Measurements from ENCODE around the gene ZBTB20. TPM values are rescaled to one million over a fixed set of nuclear protein-coding genes. Genes with fewer than 3 reads are reported as not detected.

The ZBTB20 gene
- total and polyA plus RNA-seq, 10 of the 15 experiments (the other 5 are each of a cell fraction or from before 2014, with no cell fraction given) = 0.20 to 5.5 (median 2.2) TPM

- H3K9ac ChIP-seq (ENCODE audit: control insufficient read depth, insufficient read depth, low read length) = peak overlapping the region; percentile 1; the same call in 1 of the 2 replicates
- POLR2A ChIA-PET = interaction anchor here (1.1 to 3.1 kb wide), 8 partner anchors 9 to 95 kb away, joined by 3 to 26 read pairs (median 4); no protein-coding TSS in a partner anchor
These were observed 839.3 kb downstream of the ZBTB20 start for GRCh38 chr3:114307832-114308231.

More at GRCh38 chr3:114307832-114308231, 839.3 kb downstream of the ZBTB20 start:
- Histone ChIP-seq H3K4me3 (peak overlapping the region; percentile 32; the same call in 1 of the 2 replicates), H2AFZ (ENCODE audit: control insufficient read depth, low read depth, low read length) (peak overlapping the region; percentile 74), H3K4me2 (ENCODE audit: control insufficient read depth, insufficient read depth) (peak overlapping the region; percentile 1), H3K79me2 (ENCODE audit: control insufficient read depth, insufficient read depth, low read length) (no peaks in the 10 kb centered on the region), H3K9me3 (replicated peaks; ENCODE audit: control insufficient read depth, insufficient read depth, low read length) (no peaks in the 10 kb centered on the region), H4K20me1 (ENCODE audit: control insufficient read depth, insufficient read depth) (no peaks in the 10 kb centered on the region), H3K4me1 (ENCODE audit: control insufficient read depth, insufficient read depth, low read length) (peaks cover 32% of the 10 kb centered on the region), H3K27me3 (replicated peaks in 1 of 2; ENCODE audit: control insufficient read depth in 2 of 2, insufficient read depth in 2 of 2, low read length in 1 of 2) (no peaks in the 10 kb centered on the region), H3K36me3 (ENCODE audit: control insufficient read depth in 2 of 2, insufficient read depth in 2 of 2, low read length in 1 of 2) (no peaks in the 10 kb centered on the region), H3K27ac (ENCODE audit: control insufficient read depth, insufficient read depth) (peak overlapping the region; percentile 57)
- ATAC-seq = peak; percentile 41
- ChIA-PET RAD21 (ENCODE audit: unreplicated experiment) (interaction anchor here (0.8 to 3.1 kb wide), 7 partner anchors 9 to 94 kb away, joined by 3 to 35 read pairs (median 10); no protein-coding TSS in a partner anchor), SMC1A (ENCODE audit: uncharacterized antibody, unreplicated experiment) (interaction anchor here (0.8 to 5.2 kb wide), 11 partner anchors 8 to 110 kb away, joined by 3 to 73 read pairs (median 5); partner anchors contain the start of gene TIGIT), CTCF (interaction anchor here (1.2 to 7.4 kb wide), 10 partner anchors 8 to 153 kb away, joined by 3 to 78 read pairs (median 6); partner anchors contain the start of gene TIGIT)
- TF ChIP-seq SUPT20H (IDR thresholded peaks at IDR 0.05; ENCODE audit: borderline replicate concordance, control insufficient read depth, low read depth, low read length) (no peak), ELK1 (IDR thresholded peaks at IDR 0.05; ENCODE audit: low read depth, low read length) (no peak), RUNX3 (IDR thresholded peaks at IDR 0.05; ENCODE audit: low read length) (no peak), MTA3 (IDR thresholded peaks at IDR 0.05; ENCODE audit: borderline replicate concordance, low read length) (no peak), NR2F1 (conservative IDR thresholded peaks at IDR 0.05) (no peak), STAT3 (IDR thresholded peaks at IDR 0.05; ENCODE audit: low read depth, low read length) (no peak), ZZZ3 (IDR thresholded peaks at IDR 0.05; ENCODE audit: control insufficient read depth, insufficient read length, low read depth) (no peak), BACH1 (IDR thresholded peaks at IDR 0.05; ENCODE audit: borderline replicate concordance) (no peak), KDM1A (IDR thresholded peaks at IDR 0.05; ENCODE audit: borderline replicate concordance) (no peak), SKIL (IDR thresholded peaks at IDR 0.05; ENCODE audit: low read depth, poor library complexity, severe bottlenecking) (no peak), MXI1 (IDR thresholded peaks at IDR 0.05; ENCODE audit: low read depth, low read length) (no peak), ZNF274 (IDR thresholded peaks at IDR 0.05; ENCODE audit: insufficient read depth, insufficient read length) (no peak), SMAD5 (IDR thresholded peaks at IDR 0.05; ENCODE audit: low read depth) (no peak), TCF3 (IDR thresholded peaks at IDR 0.05; ENCODE audit: borderline replicate concordance, insufficient read depth, low read depth, low read length) (no peak), EGR1 (IDR thresholded peaks at IDR 0.05; ENCODE audit: borderline replicate concordance in 1 of 2, low read depth in 2 of 2, low read length in 2 of 2) (no peak), EED (IDR thresholded peaks at IDR 0.05; ENCODE audit: low read depth) (no peak), RBBP5 (conservative IDR thresholded peaks at IDR 0.05) (no peak), SREBF1 (IDR thresholded peaks at IDR 0.05; ENCODE audit: low read length) (no peak)
- TF ChIP-seq, protein P1, sequence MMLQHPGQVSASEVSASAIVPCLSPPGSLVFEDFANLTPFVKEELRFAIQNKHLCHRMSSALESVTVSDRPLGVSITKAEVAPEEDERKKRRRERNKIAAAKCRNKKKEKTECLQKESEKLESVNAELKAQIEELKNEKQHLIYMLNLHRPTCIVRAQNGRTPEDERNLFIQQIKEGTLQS (IDR thresholded peaks at IDR 0.05; ENCODE audit: borderline replicate concordance, extremely low read depth, low read depth, low read length) = no peak
- TF ChIP-seq, protein P2, sequence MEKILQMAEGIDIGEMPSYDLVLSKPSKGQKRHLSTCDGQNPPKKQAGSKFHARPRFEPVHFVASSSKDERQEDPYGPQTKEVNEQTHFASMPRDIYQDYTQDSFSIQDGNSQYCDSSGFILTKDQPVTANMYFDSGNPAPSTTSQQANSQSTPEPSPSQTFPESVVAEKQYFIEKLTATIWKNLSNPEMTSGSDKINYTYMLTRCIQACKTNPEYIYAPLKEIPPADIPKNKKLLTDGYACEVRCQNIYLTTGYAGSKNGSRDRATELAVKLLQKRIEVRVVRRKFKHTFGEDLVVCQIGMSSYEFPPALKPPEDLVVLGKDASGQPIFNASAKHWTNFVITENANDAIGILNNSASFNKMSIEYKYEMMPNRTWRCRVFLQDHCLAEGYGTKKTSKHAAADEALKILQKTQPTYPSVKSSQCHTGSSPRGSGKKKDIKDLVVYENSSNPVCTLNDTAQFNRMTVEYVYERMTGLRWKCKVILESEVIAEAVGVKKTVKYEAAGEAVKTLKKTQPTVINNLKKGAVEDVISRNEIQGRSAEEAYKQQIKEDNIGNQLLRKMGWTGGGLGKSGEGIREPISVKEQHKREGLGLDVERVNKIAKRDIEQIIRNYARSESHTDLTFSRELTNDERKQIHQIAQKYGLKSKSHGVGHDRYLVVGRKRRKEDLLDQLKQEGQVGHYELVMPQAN (conservative IDR thresholded peaks at IDR 0.05) = no peak
- intact Hi-C loops (cut with micrococcal nuclease; ENCODE audit: unreplicated experiment) (no loop called here), in situ Hi-C loops (cut with MboI) (no loop called here)
- TSS peak; percentile 82 for BruUV-seq (replicated peaks)
- DNase-seq (ENCODE audit: low read depth, low spot score) = no peak
- no peak for FAIRE-seq
- WGBS (ENCODE audit: insufficient coverage, insufficient replicate concordance, low lambda C conversion rate, missing lambda C conversion rate) = 41% methylated on average over 3 of the region's 3 CpGs
